Measurements from ENCODE around the gene GFER.
"Not testable (repeated sequence)": the region's sequence is repeated elsewhere in the genome, so short reads cannot be mapped to it uniquely, and the experiment has no call there.

The GFER gene

GRCh38 chr16:1958715-1959268, 25.2 kb upstream of the GFER start:
- 61 to 63% methylated on average over 9 to 14 of the region's 14 CpGs for WGBS, 2 experiments (ENCODE audit: insufficient coverage in 2 of 2)
- Histone ChIP-seq H3K36me3 (ENCODE audit: control insufficient read depth, insufficient read depth, low read length) (peaks cover 25% of the 10 kb centered on the region), H3K4me1 (ENCODE audit: control insufficient read depth, insufficient read depth, low read length, poor library complexity, severe bottlenecking) (peaks cover 24% of the 10 kb centered on the region), H3K4me3 (ENCODE audit: extremely low read depth, insufficient read depth, low read length, poor library complexity, severe bottlenecking) (peak overlapping the region; percentile 90), H3K27ac (ENCODE audit: low read depth, low read length, severe bottlenecking) (no peak overlapping the region), H3K9me3 (ENCODE audit: control insufficient read depth, low read length) (no peaks in the 10 kb centered on the region)

GRCh38 chr16:1959269-1960039, 24.5 kb upstream of the GFER start, which contains the start of gene NDUFB10:
Gene NDUFB10, plus strand, starts transcription at chr16:1959538. Its CDS starts 87 bp downstream, at chr16:1959625.
- peak within 1 kb of the TSS; percentile 18 for H3K27ac ChIP-seq (ENCODE audit: low read depth, low read length, severe bottlenecking)
- 0% methylated on average over 67 to 70 of the region's 79 CpGs for WGBS, 2 experiments (ENCODE audit: insufficient coverage in 2 of 2)

GRCh38 chr16:1960665-1961630, 23.0 kb upstream of the GFER start:
- Histone ChIP-seq H3K27ac (ENCODE audit: low read depth, low read length, severe bottlenecking) (peak overlapping the region; percentile 18), H3K4me1 (ENCODE audit: control insufficient read depth, insufficient read depth, low read length, poor library complexity, severe bottlenecking) (peaks cover 28% of the 10 kb centered on the region), H3K36me3 (ENCODE audit: control insufficient read depth, insufficient read depth, low read length) (peaks cover 28% of the 10 kb centered on the region), H3K9me3 (ENCODE audit: control insufficient read depth, low read length) (no peaks in the 10 kb centered on the region), H3K4me3 (ENCODE audit: extremely low read depth, insufficient read depth, low read length, poor library complexity, severe bottlenecking) (peak overlapping the region; percentile 90)
- 52 to 62% methylated on average over 14 to 18 of the region's 20 CpGs for WGBS, 2 experiments (ENCODE audit: insufficient coverage in 2 of 2)

More at GRCh38 chr16:1959269-1960039, 24.5 kb upstream of the GFER start, which contains the start of gene NDUFB10:
- peak within 1 kb of the TSS; percentile 90 for H3K4me3 ChIP-seq (ENCODE audit: extremely low read depth, insufficient read depth, low read length, poor library complexity, severe bottlenecking)
- peaks cover 28% of the 10 kb centered on the region for H3K36me3 ChIP-seq (ENCODE audit: control insufficient read depth, insufficient read depth, low read length)
- no peaks in the 10 kb centered on the region for H3K9me3 ChIP-seq (ENCODE audit: control insufficient read depth, low read length)
- peaks cover 24% of the 10 kb centered on the region for H3K4me1 ChIP-seq (ENCODE audit: control insufficient read depth, insufficient read depth, low read length, poor library complexity, severe bottlenecking)

- Histone ChIP-seq H3K9me3 (ENCODE audit: control insufficient read depth, low read length) (no peaks in the 10 kb centered on the region), H3K4me1 (ENCODE audit: control insufficient read depth, insufficient read depth, low read length, poor library complexity, severe bottlenecking) (peaks cover 29% of the 10 kb centered on the region), H3K36me3 (ENCODE audit: control insufficient read depth, insufficient read depth, low read length) (peaks cover 28% of the 10 kb centered on the region), H3K27ac (ENCODE audit: low read depth, low read length, severe bottlenecking) (no peak overlapping the region), H3K4me3 (ENCODE audit: extremely low read depth, insufficient read depth, low read length, poor library complexity, severe bottlenecking) (no peak overlapping the region)
- WGBS, 2 experiments (ENCODE audit: insufficient coverage in 2 of 2), result 61 to 65% methylated on average over 6 of the region's 6 CpGs
These were observed 22.3 kb upstream of the GFER start for GRCh38 chr16:1961651-1962067.

GRCh38 chr16:1962161-1963153, 21.5 kb upstream of the GFER start:
- Histone ChIP-seq H3K27ac (ENCODE audit: low read depth, low read length, severe bottlenecking) (peak overlapping the region; percentile 36), H3K4me3 (ENCODE audit: extremely low read depth, insufficient read depth, low read length, poor library complexity, severe bottlenecking) (peak overlapping the region; percentile 96), H3K36me3 (ENCODE audit: control insufficient read depth, insufficient read depth, low read length) (peaks cover 28% of the 10 kb centered on the region), H3K4me1 (ENCODE audit: control insufficient read depth, insufficient read depth, low read length, poor library complexity, severe bottlenecking) (peaks cover 29% of the 10 kb centered on the region)
- 88 to 93% methylated on average over 18 to 24 of the region's 37 CpGs for WGBS, 2 experiments (ENCODE audit: insufficient coverage in 2 of 2)
- not testable (repeated sequence) for H3K9me3 ChIP-seq (ENCODE audit: control insufficient read depth, low read length)

- Histone ChIP-seq H3K9me3 (ENCODE audit: control insufficient read depth, low read length) (no peaks in the 10 kb centered on the region), H3K36me3 (ENCODE audit: control insufficient read depth, insufficient read depth, low read length) (peaks cover 28% of the 10 kb centered on the region), H3K4me1 (ENCODE audit: control insufficient read depth, insufficient read depth, low read length, poor library complexity, severe bottlenecking) (peaks cover 29% of the 10 kb centered on the region), H3K4me3 (ENCODE audit: extremely low read depth, insufficient read depth, low read length, poor library complexity, severe bottlenecking) (peak overlapping the region; percentile 96), H3K27ac (ENCODE audit: low read depth, low read length, severe bottlenecking) (peak overlapping the region; percentile 91)
- WGBS, 2 experiments (ENCODE audit: insufficient coverage in 2 of 2), result 2 to 3% methylated on average over 25 to 31 of the region's 44 CpGs
These were observed 20.0 kb upstream of the GFER start for GRCh38 chr16:1963806-1964505.

- H3K9me3 ChIP-seq (ENCODE audit: control insufficient read depth, low read length), result no peaks in the 10 kb centered on the region
- peaks cover 28% of the 10 kb centered on the region for H3K36me3 ChIP-seq (ENCODE audit: control insufficient read depth, insufficient read depth, low read length)
- H3K27ac ChIP-seq (ENCODE audit: low read depth, low read length, severe bottlenecking), result peak within 1 kb of the TSS; percentile 91
- WGBS, 2 experiments (ENCODE audit: insufficient coverage in 2 of 2), result 0 to 1% methylated on average over 78 to 87 of the region's 97 CpGs
- H3K4me1 ChIP-seq (ENCODE audit: control insufficient read depth, insufficient read depth, low read length, poor library complexity, severe bottlenecking), result peaks cover 29% of the 10 kb centered on the region
- peak within 1 kb of the TSS; percentile 96 for H3K4me3 ChIP-seq (ENCODE audit: extremely low read depth, insufficient read depth, low read length, poor library complexity, severe bottlenecking)
These were observed 19.2 kb upstream of the GFER start, which contains the start of gene RPS2 for GRCh38 chr16:1964506-1965395. Gene RPS2, minus strand, starts transcription at chr16:1964826. Its CDS starts 201 bp downstream, at chr16:1964625.

GRCh38 chr16:1965396-1966001, 18.5 kb upstream of the GFER start:
- 26 to 27% methylated on average over 23 to 24 of the region's 24 CpGs for WGBS, 2 experiments (ENCODE audit: insufficient coverage in 2 of 2)
- H3K4me1 ChIP-seq (ENCODE audit: control insufficient read depth, insufficient read depth, low read length, poor library complexity, severe bottlenecking), result peaks cover 25% of the 10 kb centered on the region
- H3K9me3 ChIP-seq (ENCODE audit: control insufficient read depth, low read length), result no peaks in the 10 kb centered on the region
- H3K27ac ChIP-seq (ENCODE audit: low read depth, low read length, severe bottlenecking), result peak overlapping the region; percentile 91
- peaks cover 28% of the 10 kb centered on the region for H3K36me3 ChIP-seq (ENCODE audit: control insufficient read depth, insufficient read depth, low read length)
- peak overlapping the region; percentile 96 for H3K4me3 ChIP-seq (ENCODE audit: extremely low read depth, insufficient read depth, low read length, poor library complexity, severe bottlenecking)
